ENCODE data around the gene COX7B2.

COX7B2 gene

GRCh38 chr4:46886711-46887110 is 22.3 kb downstream of the COX7B2 start:
- DNase-seq: no peak

- DNase-seq: no peak
Observed at GRCh38 chr4:46878641-46879040, 30.4 kb downstream of the COX7B2 start.

- DNase-seq: no peak
Observed at GRCh38 chr4:46874811-46875210, 34.2 kb downstream of the COX7B2 start.

GRCh38 chr4:46870411-46870810 is 38.6 kb downstream of the COX7B2 start:
- no peak for DNase-seq

- no peak for DNase-seq
Observed at GRCh38 chr4:46856333-46856732, 52.7 kb downstream of the COX7B2 start.

- DNase-seq: no peak
Observed at GRCh38 chr4:46852800-46853199, 56.2 kb downstream of the COX7B2 start.

GRCh38 chr4:46850026-46850425 is 59.0 kb downstream of the COX7B2 start:
- DNase-seq: no peak

- DNase-seq: peak; percentile 9 to 49
Observed at GRCh38 chr4:46844325-46844917, 64.6 kb downstream of the COX7B2 start.

- peak in 1 of 2 donors; percentile 5 for DNase-seq
Observed at GRCh38 chr4:46839128-46839527, 69.9 kb downstream of the COX7B2 start.

- DNase-seq: no peak
Observed at GRCh38 chr4:46837639-46838038, 71.4 kb downstream of the COX7B2 start.

- DNase-seq: no peak
Observed at GRCh38 chr4:46836584-46836983, 72.5 kb downstream of the COX7B2 start.

- DNase-seq: no peak
Observed at GRCh38 chr4:46830971-46831454, 78.0 kb downstream of the COX7B2 start.

GRCh38 chr4:46820154-46820553 is 88.9 kb downstream of the COX7B2 start:
- no peak for DNase-seq

GRCh38 chr4:46819095-46819494 is 90.0 kb downstream of the COX7B2 start:
- DNase-seq: no peak

GRCh38 chr4:46818604-46819003 is 90.4 kb downstream of the COX7B2 start:
- no peak for DNase-seq

GRCh38 chr4:46817806-46818205 is 91.2 kb downstream of the COX7B2 start:
- no peak for DNase-seq

GRCh38 chr4:46804781-46805413 is 104.1 kb downstream of the COX7B2 start:
- no peak for DNase-seq

- DNase-seq: no peak
Observed at GRCh38 chr4:46793036-46793435, 116.0 kb downstream of the COX7B2 start.

GRCh38 chr4:46781434-46782092 is 127.5 kb downstream of the COX7B2 start:
- DNase-seq: no peak

- DNase-seq: no peak
Observed at GRCh38 chr4:46765465-46765864, 143.6 kb downstream of the COX7B2 start.

GRCh38 chr4:46730075-46730474 is 179.0 kb downstream of the COX7B2 start:
- DNase-seq: no peak

GRCh38 chr4:46720055-46720454 is 189.0 kb downstream of the COX7B2 start:
- DNase-seq: no peak

GRCh38 chr4:46717950-46718349 is 191.1 kb downstream of the COX7B2 start:
- no peak for DNase-seq

GRCh38 chr4:46715468-46715867 is 193.6 kb downstream of the COX7B2 start:
- no peak for DNase-seq

Data from CD4-positive, alpha-beta T cell treated with Interleukin-1 beta for 1 hour (primary cell).